WTC11 (cell line): ENCODE measurements around the gene CD300A. TPM values are rescaled to one million over a fixed set of nuclear protein-coding genes. Genes with fewer than 3 reads are reported as not detected.

Experiments used
- ATAC-seq: fragments of 200-7000 bp; cut with Tn5 transposase; 2 replicates; pipeline ENCODE4 v1.10.0; 2021; ENCODE audit warnings: mild to moderate bottlenecking, moderate library complexity
- CTCF ChIA-PET: fragments of 300-600 bp; sonication (Branson Sonifier 250); formaldehyde crosslinking; loops from one replicate; lab custom pipeline; 2021; ENCODE audit warnings: antibody characterized with exemption; lab: Charles Lee
- POLR2A ChIA-PET: fragments of 350-600 bp; sonication (Branson Sonifier 250); formaldehyde crosslinking; loops from one replicate; lab custom pipeline; 2021; ENCODE audit warnings: antibody characterized with exemption; lab: Charles Lee
- DNase-seq: peaks from one replicate; pipeline ENCODE4 v3.0.0; 2021; ENCODE audit warnings: low spot score
- H3K27ac Mint-ChIP-seq: 2 replicates; pipeline ENCODE4 v1.8.0; 2021; ENCODE audit warnings: mixed read lengths
- H3K27me3 Mint-ChIP-seq: 2 replicates; pipeline ENCODE4 v1.8.0; 2021; ENCODE audit warnings: low read depth, mild to moderate bottlenecking, moderate library complexity, mixed read lengths
- H3K36me3 Mint-ChIP-seq: 2 replicates; pipeline ENCODE4 v1.8.0; 2021; ENCODE audit warnings: mixed read lengths
- H3K4me1 Mint-ChIP-seq: 2 replicates; pipeline ENCODE4 v1.8.0; 2022; ENCODE audit warnings: mixed read lengths
- H3K4me3 Mint-ChIP-seq: 2 replicates; pipeline ENCODE4 v1.8.0; 2021; ENCODE audit warnings: mild to moderate bottlenecking, moderate library complexity, mixed read lengths
- H3K9me3 Mint-ChIP-seq: 2 replicates; pipeline ENCODE4 v1.8.0; 2021; ENCODE audit warnings: mixed read lengths
- ARID4B ChIP-seq: sonication (generic); formaldehyde crosslinking; IDR thresholded peaks from 2 replicates; pipeline ENCODE4 v1.8.0; 2023; ENCODE audit warnings: missing genetic modification reagents, mild to moderate bottlenecking, borderline replicate concordance
- ATF3 ChIP-seq: sonication (generic); formaldehyde crosslinking; conservative IDR thresholded peaks from 2 replicates; pipeline ENCODE4 v1.8.1; 2022; ENCODE audit warnings: mild to moderate bottlenecking, missing genetic modification reagents
- CBFB ChIP-seq: sonication (generic); formaldehyde crosslinking; IDR thresholded peaks from 2 replicates; pipeline ENCODE4 v1.8.1; 2022; ENCODE audit warnings: mild to moderate bottlenecking, low read depth, missing genetic modification reagents
- EMX1 ChIP-seq: fragments of 250-450 bp; sonication (Bioruptor Pico); IDR thresholded peaks from 2 replicates; pipeline ENCODE4 v1.8.0; 2021; ENCODE audit warnings: mild to moderate bottlenecking
- FOXP1 ChIP-seq: sonication (generic); formaldehyde crosslinking; IDR thresholded peaks from 2 replicates; pipeline ENCODE4 v1.8.0; 2022; ENCODE audit warnings: missing genetic modification reagents, mild to moderate bottlenecking, moderate library complexity, borderline replicate concordance
- MYBL2 ChIP-seq: sonication (generic); formaldehyde crosslinking; IDR thresholded peaks from 2 replicates; pipeline ENCODE4 v1.8.1; 2023; ENCODE audit warnings: mild to moderate bottlenecking, moderate library complexity, missing genetic modification reagents
- NFATC4 ChIP-seq: fragments of 250-450 bp; sonication (Bioruptor Pico); IDR thresholded peaks from 2 replicates; pipeline ENCODE4 v1.9.0; 2021; ENCODE audit warnings: mild to moderate bottlenecking
- NR2C2 ChIP-seq: sonication (generic); formaldehyde crosslinking; IDR thresholded peaks from 2 replicates; pipeline ENCODE4 v1.8.0; 2022; ENCODE audit warnings: mild to moderate bottlenecking, missing genetic modification reagents
- OVOL2 ChIP-seq: fragments of 250-450 bp; sonication (Bioruptor Pico); IDR thresholded peaks from 2 replicates; pipeline ENCODE4 v1.9.0; 2021; ENCODE audit warnings: mild to moderate bottlenecking, borderline replicate concordance
- SMAD3 ChIP-seq: sonication (generic); formaldehyde crosslinking; IDR thresholded peaks from 2 replicates; pipeline ENCODE4 v1.8.0; 2022; ENCODE audit warnings: missing genetic modification reagents, mild to moderate bottlenecking, borderline replicate concordance
- USF2 ChIP-seq: sonication (generic); formaldehyde crosslinking; IDR thresholded peaks from 2 replicates; pipeline ENCODE4 v1.8.1; 2023; ENCODE audit warnings: mild to moderate bottlenecking, missing genetic modification reagents, moderate library complexity
- ZBTB21 ChIP-seq: sonication (generic); formaldehyde crosslinking; IDR thresholded peaks from 2 replicates; pipeline ENCODE4 v1.8.1; 2023; ENCODE audit warnings: mild to moderate bottlenecking, missing genetic modification reagents, borderline replicate concordance
- ZNF232 ChIP-seq: sonication (generic); formaldehyde crosslinking; IDR thresholded peaks from 2 replicates; pipeline ENCODE4 v1.8.0; 2022; ENCODE audit warnings: mild to moderate bottlenecking, missing genetic modification reagents
- ZNF263 ChIP-seq: sonication (generic); formaldehyde crosslinking; IDR thresholded peaks from 2 replicates; pipeline ENCODE4 v1.8.1; 2022; ENCODE audit warnings: low read depth, mild to moderate bottlenecking, moderate library complexity, missing genetic modification reagents
- ZNF423 ChIP-seq: fragments of 250-450 bp; sonication (Bioruptor Pico); IDR thresholded peaks from 2 replicates; pipeline ENCODE4 v2.1.2; 2022; ENCODE audit warnings: mild to moderate bottlenecking, moderate library complexity
- ZNF671 ChIP-seq: fragments of 250-450 bp; sonication (Bioruptor Pico); IDR thresholded peaks from 2 replicates; pipeline ENCODE4 v1.8.0; 2021; ENCODE audit warnings: mild to moderate bottlenecking
- total RNA-seq: library from RNA; stranded (reverse); gene quantifications from 3 replicates; pipeline ENCODE4 v1.2.3, GENCODE V29; 2021
- TF ChIP-seq, protein P1 (sequence below): sonication (generic); formaldehyde crosslinking; IDR thresholded peaks from 2 replicates; pipeline ENCODE4 v1.8.1; 2022; ENCODE audit warnings: low read depth, missing genetic modification reagents, borderline replicate concordance
- TF ChIP-seq, protein P2 (sequence below): fragments of 250-450 bp; sonication (Bioruptor Pico); IDR thresholded peaks from 2 replicates; pipeline ENCODE4 v1.8.0; 2021; ENCODE audit warnings: mild to moderate bottlenecking
- TF ChIP-seq, protein P3 (sequence below): sonication (generic); formaldehyde crosslinking; IDR thresholded peaks from 2 replicates; pipeline ENCODE4 v1.8.0; 2022; ENCODE audit warnings: mild to moderate bottlenecking, missing genetic modification reagents
- TF ChIP-seq, protein P4 (sequence below): sonication (generic); formaldehyde crosslinking; IDR thresholded peaks from 2 replicates; pipeline ENCODE4 v1.8.1; 2022; ENCODE audit warnings: missing genetic modification reagents, borderline replicate concordance

Gene CD300A
- total RNA-seq, 1 experiment from 2014 or later = 1.1 TPM

DNA sequence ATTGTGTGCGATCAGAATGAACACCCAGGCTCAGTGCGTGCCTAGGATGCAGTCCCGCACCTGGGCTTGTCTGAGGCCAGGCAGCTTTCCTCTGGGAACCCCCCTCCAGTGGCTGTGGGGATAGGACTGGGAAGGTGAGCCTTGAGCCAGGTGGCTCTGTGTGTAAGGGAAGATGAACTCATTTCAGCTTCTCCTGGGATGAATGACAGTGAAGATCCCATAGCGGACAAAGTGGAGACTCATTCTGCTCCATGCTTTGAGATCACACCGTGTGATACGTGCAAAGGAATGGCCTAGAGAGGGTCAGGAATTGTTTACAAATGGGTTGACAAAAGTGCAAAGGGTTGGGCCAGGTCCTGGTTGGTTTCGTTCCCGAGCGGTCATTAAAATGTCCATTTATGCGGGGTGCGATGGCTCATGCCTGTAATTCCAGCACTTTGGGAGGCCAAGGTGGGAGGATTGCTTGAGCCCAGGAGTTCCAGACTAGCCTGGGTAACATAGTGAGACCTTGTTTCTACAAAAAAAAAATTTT, 18.7 kb upstream of the CD300A start:
- H3K9me3 Mint-ChIP-seq = no peaks in the 10 kb centered on the region
- TF ChIP-seq FOXP1 (CRISPR knock-in tag) (no peak), MYBL2 (no peak), NR2C2 (CRISPR knock-in tag) (no peak), USF2 (CRISPR knock-in tag) (no peak)
- TF ChIP-seq, protein P1, sequence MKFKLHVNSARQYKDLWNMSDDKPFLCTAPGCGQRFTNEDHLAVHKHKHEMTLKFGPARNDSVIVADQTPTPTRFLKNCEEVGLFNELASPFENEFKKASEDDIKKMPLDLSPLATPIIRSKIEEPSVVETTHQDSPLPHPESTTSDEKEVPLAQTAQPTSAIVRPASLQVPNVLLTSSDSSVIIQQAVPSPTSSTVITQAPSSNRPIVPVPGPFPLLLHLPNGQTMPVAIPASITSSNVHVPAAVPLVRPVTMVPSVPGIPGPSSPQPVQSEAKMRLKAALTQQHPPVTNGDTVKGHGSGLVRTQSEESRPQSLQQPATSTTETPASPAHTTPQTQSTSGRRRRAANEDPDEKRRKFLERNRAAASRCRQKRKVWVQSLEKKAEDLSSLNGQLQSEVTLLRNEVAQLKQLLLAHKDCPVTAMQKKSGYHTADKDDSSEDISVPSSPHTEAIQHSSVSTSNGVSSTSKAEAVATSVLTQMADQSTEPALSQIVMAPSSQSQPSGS (CRISPR knock-in tag) = no peak
- peaks cover 31% of the 10 kb centered on the region for H3K4me1 Mint-ChIP-seq
- no peak overlapping the region for H3K4me3 Mint-ChIP-seq
- no peak overlapping the region for H3K27ac Mint-ChIP-seq
- POLR2A ChIA-PET = no interaction called here
- H3K36me3 Mint-ChIP-seq = no peaks in the 10 kb centered on the region
- CTCF ChIA-PET = interaction anchor here (2.5 to 5.8 kb wide), 4 partner anchors 10 to 80 kb away, joined by 11 to 36 read pairs (median 14); partner anchors contain the start of gene GPR142
- DNase-seq (no peak), ATAC-seq (no peak)
- H3K27me3 Mint-ChIP-seq = peaks cover 13% of the 10 kb centered on the region

DNA sequence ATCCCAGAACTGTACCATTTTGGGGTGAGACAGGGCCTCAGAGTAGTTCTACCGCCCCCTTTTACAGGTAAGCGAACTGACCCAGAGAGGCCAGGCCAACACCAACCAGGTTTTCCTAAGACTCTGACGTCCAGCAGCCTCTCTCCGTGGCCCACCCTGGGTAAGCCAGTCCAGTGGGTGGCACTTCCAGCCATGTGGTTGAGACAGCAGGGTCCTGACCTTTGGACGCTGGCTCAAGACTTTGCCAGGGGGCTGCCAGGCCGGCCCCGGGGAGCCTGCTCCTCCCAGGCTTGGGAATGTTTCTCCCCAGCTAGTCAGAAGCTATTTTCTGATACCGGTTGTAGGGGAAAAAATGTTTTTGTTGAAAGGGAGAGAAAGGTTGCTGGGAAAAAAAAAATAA, 17.7 kb upstream of the CD300A start:
- CTCF ChIA-PET = interaction anchor here (2.5 to 2.9 kb wide), 2 partner anchors 11 to 70 kb away, joined by 11 to 16 read pairs; no protein-coding TSS in a partner anchor
- DNase-seq (no peak), ATAC-seq (no peak)
- no peaks in the 10 kb centered on the region for H3K9me3 Mint-ChIP-seq
- H3K27me3 Mint-ChIP-seq = peaks cover 23% of the 10 kb centered on the region
- H3K27ac Mint-ChIP-seq = no peak overlapping the region
- H3K4me3 Mint-ChIP-seq = no peak overlapping the region
- no peaks in the 10 kb centered on the region for H3K36me3 Mint-ChIP-seq
- POLR2A ChIA-PET = no interaction called here
- H3K4me1 Mint-ChIP-seq = peaks cover 32% of the 10 kb centered on the region
- no peak for TF ChIP-seq NFATC4 (CRISPR knock-in tag)
- TF ChIP-seq ZNF263 (CRISPR knock-in tag) = no peak

DNA sequence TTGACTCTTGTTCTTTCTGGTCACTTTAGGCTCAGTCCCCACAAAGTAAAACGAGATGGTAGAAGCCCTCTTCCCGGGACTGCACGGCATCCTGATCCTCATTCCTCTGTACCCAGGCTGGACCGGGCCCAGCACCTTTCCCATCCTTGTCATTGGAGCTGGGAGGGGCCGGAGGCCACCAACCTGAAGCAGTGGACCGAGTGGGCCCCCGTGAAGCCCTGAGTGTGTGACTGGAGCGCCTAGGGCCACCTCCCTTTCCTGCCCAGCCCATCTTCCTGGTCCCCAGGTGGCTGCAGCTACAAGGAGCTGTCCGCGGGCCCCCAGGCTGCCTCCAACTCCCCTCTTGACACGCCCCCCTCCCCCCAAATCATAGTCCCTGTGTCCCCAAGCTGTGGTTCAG, 17.1 kb upstream of the CD300A start:
- no peak for ATAC-seq
- Mint-ChIP-seq H3K36me3 (no peaks in the 10 kb centered on the region), H3K4me1 (peaks cover 27% of the 10 kb centered on the region), H3K9me3 (no peaks in the 10 kb centered on the region), H3K4me3 (no peak overlapping the region), H3K27me3 (peaks cover 23% of the 10 kb centered on the region), H3K27ac (no peak overlapping the region)
- POLR2A ChIA-PET = interaction anchor here (0.7 kb wide), 1 partner anchor 48 kb away, joined by 4 read pairs; no protein-coding TSS in a partner anchor
- DNase-seq = no peak
- CTCF ChIA-PET = interaction anchor here (2.5 kb wide), 1 partner anchor 70 kb away, joined by 11 read pairs; no protein-coding TSS in a partner anchor
- TF ChIP-seq EMX1 (CRISPR knock-in tag) (no peak), OVOL2 (CRISPR knock-in tag) (no peak), ARID4B (no peak), ZBTB21 (no peak), CBFB (CRISPR knock-in tag) (no peak), MYBL2 (no peak), SMAD3 (CRISPR knock-in tag) (no peak), ZNF232 (CRISPR knock-in tag) (no peak), ZNF423 (no peak), ATF3 (CRISPR knock-in tag) (no peak), ZNF671 (no peak)
- TF ChIP-seq, protein P2, sequence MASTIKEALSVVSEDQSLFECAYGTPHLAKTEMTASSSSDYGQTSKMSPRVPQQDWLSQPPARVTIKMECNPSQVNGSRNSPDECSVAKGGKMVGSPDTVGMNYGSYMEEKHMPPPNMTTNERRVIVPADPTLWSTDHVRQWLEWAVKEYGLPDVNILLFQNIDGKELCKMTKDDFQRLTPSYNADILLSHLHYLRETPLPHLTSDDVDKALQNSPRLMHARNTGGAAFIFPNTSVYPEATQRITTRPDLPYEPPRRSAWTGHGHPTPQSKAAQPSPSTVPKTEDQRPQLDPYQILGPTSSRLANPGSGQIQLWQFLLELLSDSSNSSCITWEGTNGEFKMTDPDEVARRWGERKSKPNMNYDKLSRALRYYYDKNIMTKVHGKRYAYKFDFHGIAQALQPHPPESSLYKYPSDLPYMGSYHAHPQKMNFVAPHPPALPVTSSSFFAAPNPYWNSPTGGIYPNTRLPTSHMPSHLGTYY (CRISPR knock-in tag) = no peak
- TF ChIP-seq, protein P3, sequence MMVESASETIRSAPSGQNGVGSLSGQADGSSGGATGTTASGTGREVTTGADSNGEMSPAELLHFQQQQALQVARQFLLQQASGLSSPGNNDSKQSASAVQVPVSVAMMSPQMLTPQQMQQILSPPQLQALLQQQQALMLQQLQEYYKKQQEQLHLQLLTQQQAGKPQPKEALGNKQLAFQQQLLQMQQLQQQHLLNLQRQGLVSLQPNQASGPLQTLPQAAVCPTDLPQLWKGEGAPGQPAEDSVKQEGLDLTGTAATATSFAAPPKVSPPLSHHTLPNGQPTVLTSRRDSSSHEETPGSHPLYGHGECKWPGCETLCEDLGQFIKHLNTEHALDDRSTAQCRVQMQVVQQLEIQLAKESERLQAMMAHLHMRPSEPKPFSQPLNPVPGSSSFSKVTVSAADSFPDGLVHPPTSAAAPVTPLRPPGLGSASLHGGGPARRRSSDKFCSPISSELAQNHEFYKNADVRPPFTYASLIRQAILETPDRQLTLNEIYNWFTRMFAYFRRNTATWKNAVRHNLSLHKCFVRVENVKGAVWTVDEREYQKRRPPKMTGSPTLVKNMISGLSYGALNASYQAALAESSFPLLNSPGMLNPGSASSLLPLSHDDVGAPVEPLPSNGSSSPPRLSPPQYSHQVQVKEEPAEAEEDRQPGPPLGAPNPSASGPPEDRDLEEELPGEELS (CRISPR knock-in tag) = no peak
- TF ChIP-seq, protein P4, sequence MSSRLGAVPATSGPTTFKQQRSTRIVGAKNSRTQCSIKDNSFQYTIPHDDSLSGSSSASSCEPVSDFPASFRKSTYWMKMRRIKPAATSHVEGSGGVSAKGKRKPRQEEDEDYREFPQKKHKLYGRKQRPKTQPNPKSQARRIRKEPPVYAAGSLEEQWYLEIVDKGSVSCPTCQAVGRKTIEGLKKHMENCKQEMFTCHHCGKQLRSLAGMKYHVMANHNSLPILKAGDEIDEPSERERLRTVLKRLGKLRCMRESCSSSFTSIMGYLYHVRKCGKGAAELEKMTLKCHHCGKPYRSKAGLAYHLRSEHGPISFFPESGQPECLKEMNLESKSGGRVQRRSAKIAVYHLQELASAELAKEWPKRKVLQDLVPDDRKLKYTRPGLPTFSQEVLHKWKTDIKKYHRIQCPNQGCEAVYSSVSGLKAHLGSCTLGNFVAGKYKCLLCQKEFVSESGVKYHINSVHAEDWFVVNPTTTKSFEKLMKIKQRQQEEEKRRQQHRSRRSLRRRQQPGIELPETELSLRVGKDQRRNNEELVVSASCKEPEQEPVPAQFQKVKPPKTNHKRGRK = no peak
